HG03521 (cell line): Measurements from ENCODE around the gene CASZ1.

Source experiments
- ATAC-seq: cut with Tn5 transposase; IDR thresholded peaks from one replicate; pipeline ENCODE4 v1.9.1; 2021; ENCODE audit warnings: mild to moderate bottlenecking, moderate library complexity; ENCODE audit not compliant: unreplicated experiment

Gene CASZ1

DNA sequence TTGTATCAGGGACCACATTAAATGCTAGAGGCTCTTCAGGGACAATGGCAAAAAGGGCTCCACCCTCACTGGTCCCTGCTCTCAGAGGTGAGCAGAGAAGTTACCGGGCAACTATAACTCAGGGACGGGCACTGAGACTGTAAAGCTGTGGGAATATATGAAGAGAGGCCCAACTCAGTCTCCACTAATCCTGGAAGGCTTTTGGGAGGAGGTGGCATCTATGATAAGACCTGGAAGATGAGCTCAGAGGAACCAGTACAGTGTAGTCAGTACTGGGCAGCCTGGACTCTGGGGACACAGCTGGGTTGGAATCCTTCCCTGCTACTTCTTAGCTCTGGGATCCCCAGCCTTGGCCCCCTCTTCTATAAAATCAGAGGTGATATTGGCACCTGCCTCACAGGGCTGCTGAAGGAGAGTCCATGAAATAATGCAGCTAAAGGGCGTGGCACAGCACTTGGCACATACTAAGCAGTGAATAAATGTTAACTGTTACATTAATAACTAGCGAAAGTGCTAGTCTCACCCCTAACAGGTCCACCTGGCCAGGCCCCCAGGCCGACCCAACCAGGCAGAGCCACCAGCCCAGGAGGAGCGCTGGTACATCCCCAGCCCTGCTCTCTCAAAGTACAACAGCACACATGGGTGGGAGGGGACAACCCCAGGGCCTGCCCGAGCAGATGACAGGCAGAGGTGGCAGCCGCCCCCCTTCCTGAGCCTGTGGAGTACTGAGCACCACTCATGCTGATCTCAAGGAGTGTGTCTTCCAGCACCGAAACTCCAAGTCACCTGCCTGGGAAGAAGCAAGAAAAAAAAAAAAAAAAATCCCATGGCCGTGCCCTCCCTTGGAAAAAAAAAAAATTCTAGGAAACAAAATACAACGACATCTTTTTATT, 62.7 kb downstream of the CASZ1 start:
- ATAC-seq: no peak

DNA sequence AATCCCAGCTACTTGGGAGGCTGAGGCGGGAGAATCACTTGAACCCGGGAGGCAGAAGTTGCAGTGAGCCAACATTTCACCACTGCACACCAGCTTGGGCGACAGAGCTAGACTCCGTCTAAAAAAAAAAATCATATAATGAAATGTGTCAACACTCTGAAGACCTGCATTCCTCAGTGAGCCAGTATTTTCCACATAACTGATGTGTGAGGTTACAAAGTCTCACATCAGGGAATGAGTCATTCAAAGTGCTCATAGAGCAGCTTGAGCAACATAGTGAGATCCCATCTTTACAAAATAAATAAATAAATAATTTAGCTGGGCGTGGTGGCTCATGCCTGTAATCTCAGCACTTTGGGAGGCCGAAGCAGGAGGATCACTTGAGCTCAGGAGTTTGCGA, 65.5 kb downstream of the CASZ1 start:
- ATAC-seq: no peak

DNA sequence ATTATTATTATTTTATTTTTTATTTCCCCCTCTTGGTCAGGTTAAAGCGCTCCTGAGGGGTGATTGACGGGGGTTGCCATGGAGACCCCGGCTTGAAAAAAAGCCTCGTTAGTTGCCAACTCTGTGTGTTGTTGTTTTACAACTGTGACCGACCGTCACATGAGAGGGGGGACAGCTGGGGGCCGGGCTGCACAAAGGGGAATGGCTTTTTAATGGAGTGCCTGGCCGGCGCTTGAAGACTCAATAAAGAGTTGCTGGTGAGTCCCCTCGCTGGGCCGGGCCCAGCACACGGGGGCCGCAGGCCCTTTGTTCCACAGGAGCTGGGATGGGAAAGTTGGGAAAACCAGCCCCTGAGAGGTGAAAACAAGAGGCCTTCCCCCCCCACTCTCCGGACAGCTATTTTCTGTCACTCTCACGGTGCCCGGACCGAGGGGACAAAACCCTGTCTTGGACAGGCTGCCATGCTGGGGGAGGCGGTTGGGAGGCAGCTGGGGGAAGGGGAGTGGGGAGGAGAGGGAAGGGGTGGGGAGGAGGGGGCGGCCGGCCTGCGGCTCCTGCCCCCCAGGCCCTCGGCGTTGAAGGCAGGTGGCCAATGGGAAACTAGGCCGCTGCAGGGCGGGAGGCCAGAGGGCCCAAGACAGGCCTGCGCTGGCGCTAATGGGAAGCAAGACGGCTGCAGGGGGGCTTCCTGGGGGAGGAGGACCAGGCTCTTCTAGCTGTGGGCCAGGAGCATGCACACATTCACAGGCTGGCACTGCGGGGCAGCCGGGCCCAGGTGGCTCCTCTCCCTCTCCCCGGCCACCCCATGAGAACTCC, 67.6 kb downstream of the CASZ1 start:
- ATAC-seq: no peak

DNA sequence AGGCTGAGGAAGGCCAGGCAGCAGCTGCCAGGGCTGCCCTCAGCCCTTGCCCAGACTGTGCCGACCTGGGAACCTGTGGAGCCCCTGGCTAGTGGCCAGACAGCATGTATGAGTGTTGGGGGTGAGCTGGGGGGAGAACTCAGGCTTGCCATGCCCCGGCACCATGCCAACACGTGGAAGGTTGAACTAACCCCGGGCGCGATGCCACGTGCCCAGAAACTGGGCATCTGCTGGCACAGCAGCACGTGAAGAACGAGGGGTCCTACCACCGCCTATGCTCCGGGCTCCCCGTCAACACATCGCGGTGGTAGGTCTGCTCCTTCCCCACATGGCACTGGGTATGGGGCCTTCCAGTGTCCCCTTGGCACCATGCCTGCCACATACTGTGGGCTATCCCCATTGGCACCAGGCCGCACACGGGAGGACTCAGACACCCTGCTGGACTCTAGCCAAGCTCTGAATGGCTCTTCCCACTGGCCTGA, 68.7 kb downstream of the CASZ1 start:
- ATAC-seq: no peak

DNA sequence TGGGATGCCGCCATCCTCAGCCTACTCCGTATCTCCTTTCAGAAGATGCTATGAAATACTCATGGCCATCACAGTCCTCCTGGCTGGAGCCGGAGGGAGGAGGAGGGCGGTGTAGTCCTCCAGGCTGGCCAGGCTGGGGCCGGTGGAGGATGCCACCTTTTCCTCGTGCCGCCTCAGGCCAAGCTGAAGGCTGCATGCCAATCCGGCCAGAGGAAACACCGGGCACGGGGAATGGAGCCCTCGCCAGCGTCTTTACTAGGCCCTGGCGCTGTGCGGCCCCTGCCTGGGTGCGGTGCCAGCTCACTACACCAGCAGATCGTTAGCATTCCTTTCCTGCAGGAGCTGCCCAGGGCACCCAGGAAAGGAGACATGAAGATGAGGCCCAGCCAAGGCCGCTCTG, 70.1 kb downstream of the CASZ1 start:
- no peak for ATAC-seq

DNA sequence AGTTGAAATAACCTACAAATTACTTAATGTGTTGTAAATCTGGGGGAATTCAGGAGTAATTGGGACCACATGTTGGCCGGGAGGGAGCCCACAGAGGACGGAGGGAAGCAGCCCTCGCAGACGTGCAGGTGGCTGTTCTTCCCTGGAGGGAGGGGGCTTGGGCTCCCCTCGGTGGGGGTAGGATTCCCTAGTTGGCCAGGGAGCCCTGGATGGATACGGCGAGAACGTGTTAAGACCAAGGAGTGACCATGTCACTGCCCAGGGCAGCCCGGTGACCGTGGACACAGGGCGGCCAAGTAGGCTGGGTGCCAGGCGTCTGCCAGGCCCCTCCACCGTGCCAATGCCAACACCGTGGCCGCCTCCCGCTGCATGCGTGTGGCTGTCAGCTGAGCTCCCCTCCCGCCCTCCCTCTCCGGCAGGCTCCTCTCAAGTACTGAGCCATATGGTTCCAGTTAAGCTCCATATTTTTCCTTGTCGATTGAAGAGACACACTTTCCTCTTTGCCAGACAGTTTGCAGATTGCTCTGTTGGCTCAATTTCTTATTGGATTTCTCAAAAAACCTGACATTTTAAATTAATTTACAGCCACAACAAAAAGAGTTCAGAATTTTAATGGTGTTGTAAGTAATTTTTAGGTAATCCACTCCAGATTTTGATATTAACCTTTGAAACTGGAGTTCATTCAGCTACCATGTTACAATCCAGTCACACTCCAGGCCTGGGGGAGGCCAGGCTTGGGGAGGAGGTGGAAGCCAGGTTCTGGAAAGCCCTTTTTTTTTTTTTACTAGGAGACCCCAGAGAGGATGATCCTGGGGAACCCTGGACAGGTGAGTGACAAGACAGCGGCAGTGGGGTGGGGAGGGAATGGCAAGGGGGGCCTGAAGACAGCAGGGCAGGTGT, 71.2 kb downstream of the CASZ1 start:
- no peak for ATAC-seq

DNA sequence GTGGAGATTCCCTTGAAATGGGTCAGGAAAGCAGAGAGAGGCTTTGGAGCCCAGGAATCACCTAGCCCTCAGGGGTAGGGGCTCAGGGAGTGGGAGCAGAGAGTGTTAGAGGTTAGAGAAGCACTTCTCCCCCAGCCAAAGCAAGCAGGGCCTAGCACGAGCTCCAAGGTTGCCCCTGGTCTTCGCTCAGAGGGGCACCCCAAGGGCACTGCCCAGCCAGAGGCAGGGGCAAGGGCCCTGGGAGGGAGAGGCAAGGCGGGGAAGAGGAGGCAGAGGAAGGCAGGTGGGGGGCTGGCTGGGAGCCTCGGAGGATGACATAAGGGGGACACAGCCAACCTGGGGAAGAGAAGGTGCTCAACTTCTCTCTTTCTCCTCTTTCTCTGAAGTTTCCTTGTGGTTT, 71.9 kb downstream of the CASZ1 start:
- no peak for ATAC-seq

DNA sequence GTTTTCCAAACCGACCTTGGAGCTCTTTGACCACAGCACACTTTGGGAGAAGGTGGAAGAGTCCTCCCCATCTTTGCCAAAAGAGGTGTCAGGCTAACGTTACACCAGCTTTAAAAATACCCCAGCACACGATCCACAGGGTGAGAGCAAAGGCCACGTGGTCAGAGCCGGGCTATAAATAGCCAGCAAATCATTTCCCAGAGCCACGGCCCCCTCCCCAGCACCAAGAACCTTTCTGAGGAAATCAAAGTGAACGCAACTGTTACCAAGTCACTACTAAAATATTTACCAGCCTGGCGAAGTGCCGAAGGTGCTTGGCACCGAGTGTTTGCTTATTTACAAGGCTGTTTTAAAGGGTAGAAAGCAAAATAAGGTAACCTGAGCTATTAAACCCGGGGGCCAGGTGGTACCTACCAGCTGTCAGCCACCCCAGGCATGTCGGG, 72.4 kb downstream of the CASZ1 start:
- ATAC-seq: no peak

DNA sequence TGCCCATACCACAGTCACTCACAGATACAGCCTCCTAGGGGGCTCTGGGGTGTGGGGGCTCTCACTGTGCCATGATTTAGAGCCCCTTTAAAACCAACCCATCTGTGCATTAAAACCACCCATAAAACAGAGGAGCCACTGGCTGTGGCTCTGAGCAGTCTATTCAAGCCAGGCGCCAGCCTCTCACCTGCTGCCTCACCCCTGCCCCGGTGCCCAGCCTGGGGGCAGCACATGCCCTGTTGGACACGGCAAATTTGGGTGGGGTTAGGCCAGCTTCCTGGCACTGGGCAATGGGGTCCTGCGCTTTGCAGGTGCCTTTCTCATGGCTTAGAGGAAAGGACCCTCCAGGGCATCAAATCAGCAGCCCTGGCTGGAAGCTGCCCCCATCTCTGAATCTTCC, 73.1 kb downstream of the CASZ1 start:
- ATAC-seq: no peak

DNA sequence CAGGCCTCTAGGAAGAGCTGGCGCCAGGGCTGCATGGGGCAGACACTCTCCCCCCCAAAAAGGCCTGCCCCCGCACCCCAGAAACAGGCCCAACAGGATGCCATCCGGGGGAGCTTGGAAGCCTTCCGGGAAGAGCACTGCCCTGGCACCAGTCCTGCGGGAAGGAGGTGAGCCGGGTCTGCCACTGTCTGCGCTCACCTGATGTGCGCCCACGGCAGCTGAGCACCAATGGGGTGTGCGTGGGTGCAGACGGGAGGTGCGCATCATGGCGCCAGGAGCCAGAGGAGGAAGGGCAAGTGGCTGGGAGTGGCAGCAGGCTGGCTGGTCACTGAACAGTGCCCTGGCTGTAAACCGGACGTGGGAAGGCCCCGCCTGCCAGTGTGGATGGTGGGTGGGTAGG, 73.6 kb downstream of the CASZ1 start:
- ATAC-seq: no peak

DNA sequence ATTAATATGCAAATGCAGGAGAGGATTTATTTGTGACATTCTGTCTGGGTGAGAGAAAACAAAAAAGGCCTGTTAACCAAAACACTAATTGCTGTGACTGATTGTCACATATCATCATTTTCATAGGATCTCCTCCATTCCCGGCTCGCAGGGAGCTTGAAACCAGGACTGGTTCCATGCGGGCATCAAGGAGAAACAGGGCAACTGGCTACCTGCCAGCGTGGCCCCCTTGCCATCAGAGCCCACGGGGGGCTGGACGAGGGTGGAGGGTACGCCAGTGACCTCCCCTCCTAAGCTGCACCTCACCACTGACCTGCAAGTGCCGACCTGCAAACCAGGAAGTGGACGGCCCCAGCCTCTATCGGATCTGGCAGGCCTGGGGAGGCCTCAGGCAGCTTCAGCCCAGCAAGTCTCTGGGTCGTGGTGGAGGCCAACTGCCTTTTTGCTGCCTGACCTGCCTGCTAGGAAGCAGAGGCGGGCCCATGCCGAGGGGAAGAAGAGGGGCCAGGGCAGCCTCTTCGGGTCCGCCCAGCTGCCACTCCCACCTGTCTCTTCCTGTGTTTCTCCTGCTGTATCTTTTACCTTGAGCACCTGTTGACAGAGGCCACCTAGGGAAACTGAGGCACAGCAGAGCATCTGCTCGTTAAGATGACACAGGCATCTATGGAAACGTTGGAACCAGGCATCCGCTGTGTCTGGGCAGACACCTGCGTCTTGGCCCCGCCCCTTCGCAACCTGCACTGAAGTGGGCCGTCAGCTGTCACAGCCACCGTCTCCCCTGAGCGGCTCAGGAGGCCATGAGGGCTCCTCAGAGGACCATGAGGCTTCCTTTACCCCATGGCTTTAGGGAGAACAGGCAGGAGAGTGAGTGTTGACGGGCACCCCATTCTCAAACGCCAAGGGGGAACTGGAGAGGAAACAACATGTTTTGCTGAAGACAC, 74.8 kb downstream of the CASZ1 start:
- no peak for ATAC-seq

DNA sequence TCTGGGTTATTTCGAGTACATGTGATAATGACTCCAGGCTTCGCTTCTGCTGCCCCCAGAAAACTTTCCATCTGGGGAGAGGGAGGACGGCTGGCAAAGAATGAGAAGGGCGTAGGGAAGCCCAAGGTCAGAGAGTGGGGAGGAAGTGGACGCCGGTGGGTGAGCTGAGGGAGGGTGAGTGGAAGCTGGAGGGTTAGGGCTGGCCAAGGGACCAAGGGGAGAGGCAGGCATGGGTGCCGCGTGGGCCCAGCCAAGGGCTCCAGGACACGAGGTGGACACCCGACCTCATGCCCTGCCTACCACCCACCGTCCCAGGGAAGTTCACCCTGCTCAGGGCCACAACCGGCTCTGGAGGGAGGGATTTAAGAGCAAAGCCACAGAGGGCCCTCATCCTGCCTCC, 75.8 kb downstream of the CASZ1 start:
- no peak for ATAC-seq

DNA sequence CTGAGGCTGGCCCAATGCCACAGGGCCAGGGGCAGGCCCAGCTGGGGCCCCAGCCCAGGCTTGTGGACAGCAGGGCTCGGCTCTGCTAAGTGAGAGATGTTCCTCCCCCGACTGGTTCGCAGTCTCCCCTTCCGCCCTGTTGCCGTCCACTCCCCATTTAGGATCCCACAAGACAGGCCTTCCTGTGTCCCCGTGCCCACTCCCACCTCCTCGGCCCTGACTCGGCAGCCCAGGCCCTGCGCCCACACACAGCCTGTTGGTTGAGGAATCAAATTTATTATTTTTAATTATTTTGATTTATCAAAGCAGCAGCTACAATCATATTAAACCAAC, 78.4 kb downstream of the CASZ1 start:
- no peak for ATAC-seq

DNA sequence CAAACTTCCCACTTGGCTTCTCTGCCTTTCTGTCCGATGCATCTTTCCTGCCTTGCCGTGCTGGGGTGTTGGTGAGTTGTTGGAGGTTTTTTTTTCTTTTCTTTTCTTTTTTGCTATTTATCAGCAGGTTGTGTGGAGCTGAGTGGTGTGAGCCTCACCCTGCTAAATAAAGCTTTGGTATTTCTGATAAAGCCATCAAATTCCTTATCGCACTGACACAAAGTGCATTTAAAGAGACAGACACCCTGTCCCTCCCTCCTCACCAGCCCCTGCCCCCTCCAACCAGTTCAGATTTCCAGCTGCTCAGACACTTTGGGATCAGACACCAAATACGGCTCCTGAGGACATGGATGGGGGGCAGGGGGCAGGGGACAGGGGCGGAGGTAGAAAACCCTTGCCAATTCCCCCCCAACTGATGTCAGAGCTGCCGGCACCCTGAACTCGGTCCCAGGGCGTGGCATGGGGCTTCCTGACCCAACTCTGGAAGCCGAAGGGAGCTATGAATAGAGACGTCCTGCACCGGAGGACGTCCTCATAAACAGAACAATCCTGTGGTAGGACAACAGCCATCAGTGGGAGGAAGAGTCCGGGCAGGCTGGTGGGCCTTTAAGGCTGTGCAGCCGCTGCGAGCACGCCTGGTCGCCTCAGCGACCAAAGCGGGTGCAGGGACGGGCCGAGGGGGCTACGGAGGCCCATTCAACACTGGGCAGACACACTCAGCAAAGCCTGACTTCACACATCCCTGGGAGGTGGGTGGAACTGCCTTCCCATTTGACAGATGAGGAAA, 79.0 kb downstream of the CASZ1 start:
- no peak for ATAC-seq

DNA sequence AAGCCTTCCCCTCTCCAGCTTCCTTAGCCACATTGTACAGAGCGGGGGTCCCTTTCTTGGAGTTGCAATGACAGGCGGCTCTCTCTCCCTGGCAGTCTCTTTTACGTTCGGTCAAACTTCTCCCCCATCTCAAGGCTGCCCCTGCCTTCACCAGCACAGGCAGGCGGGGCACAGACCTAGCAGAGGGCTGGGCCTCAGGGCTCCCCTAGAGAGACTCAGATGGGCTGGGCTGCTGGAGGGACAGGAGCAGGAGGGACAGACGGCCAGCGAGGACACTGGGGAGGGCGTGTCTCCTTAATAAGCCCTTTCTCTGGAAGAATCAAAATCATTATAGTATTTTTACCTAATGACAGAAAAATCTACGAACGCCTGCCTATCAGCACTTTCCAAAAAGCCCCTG, 79.6 kb downstream of the CASZ1 start:
- ATAC-seq: no peak

DNA sequence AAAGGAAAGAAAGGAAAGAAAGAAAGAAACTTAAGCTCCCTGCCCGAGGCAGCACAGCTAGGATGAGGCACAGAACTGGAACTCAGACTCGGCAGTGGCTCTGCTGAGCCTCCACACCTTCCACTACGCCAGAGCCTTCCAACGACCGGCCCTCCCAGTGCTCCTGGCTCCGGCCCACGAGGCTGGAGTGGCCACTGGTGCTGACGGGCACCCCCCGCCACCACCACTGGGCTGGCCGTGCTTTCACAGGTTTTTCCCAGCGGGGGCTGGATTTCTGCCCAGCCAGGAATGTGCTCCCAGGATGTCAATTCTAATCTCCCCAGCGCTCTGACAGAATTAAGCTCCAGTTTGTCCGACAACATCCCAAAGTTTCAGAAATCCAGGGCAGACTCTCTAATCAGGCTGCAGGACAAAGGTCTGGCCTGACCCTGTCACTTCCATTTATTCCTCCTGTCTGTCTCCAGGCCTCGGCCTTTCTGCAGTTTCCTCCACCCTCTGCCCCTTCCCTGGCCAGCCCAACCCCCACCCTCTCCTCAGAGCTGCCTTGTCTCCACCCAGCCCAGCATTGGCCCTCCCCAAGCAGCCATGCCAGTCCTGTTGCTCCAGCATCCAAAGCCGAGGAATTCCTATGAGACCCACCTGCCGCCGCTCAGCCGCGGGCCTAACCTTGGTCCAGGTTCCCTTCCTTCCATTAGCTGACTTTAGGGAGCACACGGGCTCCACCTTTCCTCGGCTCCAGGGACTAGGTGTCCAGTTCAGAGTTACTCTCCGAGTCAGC, 81.9 kb downstream of the CASZ1 start:
- ATAC-seq: no peak

DNA sequence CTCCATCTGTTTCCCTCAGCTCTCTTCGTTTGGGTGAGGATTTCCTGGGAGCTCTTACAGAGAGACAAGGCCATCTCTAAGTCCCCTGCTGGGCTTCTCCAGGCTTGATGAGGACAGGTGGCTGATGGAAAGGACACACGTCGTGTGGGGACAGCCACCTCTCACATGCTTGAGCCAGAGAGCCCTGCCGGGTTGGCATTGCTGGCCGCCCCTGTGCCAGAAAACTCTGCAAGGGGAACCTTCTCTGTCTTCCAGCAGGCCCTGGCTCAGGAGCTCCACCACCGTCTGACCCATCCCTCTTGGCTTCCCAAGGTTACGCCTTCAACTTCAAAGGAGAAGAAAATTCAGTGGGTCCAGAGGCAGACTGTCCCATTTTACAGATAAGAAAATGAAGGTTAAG, 82.8 kb downstream of the CASZ1 start:
- no peak for ATAC-seq

DNA sequence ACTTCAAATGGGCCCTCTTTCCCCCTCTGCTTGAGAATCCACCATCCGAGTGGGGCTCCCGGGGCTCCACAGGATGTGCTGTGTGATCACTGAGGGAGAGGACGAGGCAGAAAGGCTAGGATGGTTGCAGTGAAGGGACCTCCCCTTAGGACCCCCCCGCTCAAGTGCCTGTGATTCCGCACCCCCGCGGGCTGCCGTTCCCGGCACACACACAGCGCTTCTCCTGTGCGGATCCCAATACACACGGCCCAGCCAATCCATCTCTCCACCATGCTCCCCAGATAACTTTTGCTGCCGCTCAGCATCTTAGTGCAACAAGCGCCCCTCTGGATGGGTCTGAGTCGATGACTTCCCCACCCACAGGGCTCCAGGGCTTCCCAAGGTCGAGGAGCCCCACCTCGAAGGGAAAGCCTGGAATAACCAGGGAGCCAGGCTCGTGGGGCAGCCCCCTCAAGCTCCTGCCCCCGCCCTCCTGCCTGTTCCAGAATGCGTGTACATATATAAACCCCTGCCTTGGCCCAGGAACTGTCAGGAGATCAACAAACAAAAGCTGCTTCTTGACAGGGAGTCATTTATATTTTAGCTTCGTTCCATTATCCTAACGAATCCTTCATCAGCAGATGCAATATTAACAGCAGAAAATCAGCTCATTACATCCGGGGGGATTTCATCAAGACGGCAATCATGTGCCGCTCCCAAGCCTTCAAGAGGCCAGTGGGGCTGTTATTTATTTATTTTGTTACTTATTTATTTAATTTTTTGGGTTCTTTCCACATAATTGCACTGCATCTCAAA, 83.7 kb downstream of the CASZ1 start:
- no peak for ATAC-seq
